Skeletal muscle cell (primary cell): ENCODE data around the gene ELAVL1.

Experiments used
- DNase-seq: peaks from one replicate; pipeline ENCODE4 v3.0.0-alpha.2; 2010; ENCODE audit warnings: low read depth
- H3K4me3 ChIP-seq: 2 replicates; pipeline ENCODE4 v1.5.1; 2011; ENCODE audit warnings: low read depth, mild to moderate bottlenecking, control low read depth, low read length, moderate library complexity

ELAVL1 gene

GRCh38 chr19:8023371-8023770 is 17.9 kb upstream of the ELAVL1 start:
- H3K4me3 ChIP-seq = no peak overlapping the region
- no peak for DNase-seq

- no peak overlapping the region for H3K4me3 ChIP-seq
- DNase-seq = no peak
These were observed 16.8 kb upstream of the ELAVL1 start for GRCh38 chr19:8022275-8022674.

GRCh38 chr19:8021374-8021773 is 15.9 kb upstream of the ELAVL1 start:
- no peak overlapping the region for H3K4me3 ChIP-seq
- DNase-seq = no peak

GRCh38 chr19:8020681-8021080 is 15.2 kb upstream of the ELAVL1 start:
- H3K4me3 ChIP-seq = no peak overlapping the region

GRCh38 chr19:8017808-8018207 is 12.4 kb upstream of the ELAVL1 start:
- H3K4me3 ChIP-seq = no peak overlapping the region
- no peak for DNase-seq

More at GRCh38 chr19:8020681-8021080, 15.2 kb upstream of the ELAVL1 start:
- DNase-seq = no peak

- H3K4me3 ChIP-seq = peak overlapping the region; percentile 69
- no peak for DNase-seq
These were observed 523 bp downstream of the ELAVL1 start for GRCh38 chr19:8004723-8005513.

GRCh38 chr19:8004001-8004400 is 1.4 kb downstream of the ELAVL1 start:
- peak overlapping the region; percentile 69 for H3K4me3 ChIP-seq
- DNase-seq = no peak

GRCh38 chr19:8001995-8002849 is 3.2 kb downstream of the ELAVL1 start:
- H3K4me3 ChIP-seq = peak overlapping the region; percentile 40

GRCh38 chr19:8001651-8001994 is 3.8 kb downstream of the ELAVL1 start:
- H3K4me3 ChIP-seq = peak overlapping the region; percentile 40
- DNase-seq = no peak

More at GRCh38 chr19:8001995-8002849, 3.2 kb downstream of the ELAVL1 start:
- peak; percentile 35 for DNase-seq

GRCh38 chr19:8000298-8001038 is 5.0 kb downstream of the ELAVL1 start:
- no peak overlapping the region for H3K4me3 ChIP-seq
- DNase-seq = no peak

GRCh38 chr19:7999376-7999775 is 6.1 kb downstream of the ELAVL1 start:
- H3K4me3 ChIP-seq = no peak overlapping the region
- no peak for DNase-seq

GRCh38 chr19:7997809-7998480 is 7.5 kb downstream of the ELAVL1 start:
- DNase-seq = no peak
- no peak overlapping the region for H3K4me3 ChIP-seq

- no peak overlapping the region for H3K4me3 ChIP-seq
- DNase-seq = no peak
These were observed 8.6 kb downstream of the ELAVL1 start for GRCh38 chr19:7996883-7997282.

GRCh38 chr19:7995810-7996158 is 9.7 kb downstream of the ELAVL1 start:
- no peak for DNase-seq

GRCh38 chr19:7994928-7995809 is 10.3 kb downstream of the ELAVL1 start:
- DNase-seq = no peak
- no peak overlapping the region for H3K4me3 ChIP-seq

More at GRCh38 chr19:7995810-7996158, 9.7 kb downstream of the ELAVL1 start:
- no peak overlapping the region for H3K4me3 ChIP-seq

- H3K4me3 ChIP-seq = no peak overlapping the region
- DNase-seq = no peak
These were observed 11.3 kb downstream of the ELAVL1 start for GRCh38 chr19:7994114-7994513.

GRCh38 chr19:7993560-7993959 is 11.9 kb downstream of the ELAVL1 start:
- H3K4me3 ChIP-seq = no peak overlapping the region
- no peak for DNase-seq

- no peak overlapping the region for H3K4me3 ChIP-seq
- no peak for DNase-seq
These were observed 12.9 kb downstream of the ELAVL1 start for GRCh38 chr19:7992575-7992974.
